DOHH2 (cell line): ENCODE data around the gene TERT.
A peak's percentile ranks its signal among the peaks of the same experiment; 100 is the strongest.

Experiments
- H3F3A ChIP-seq: fragments of 200-600 bp; sonication (generic), shearing (Covaris generic); 2 replicates; pipeline ENCODE4 v1.6.0; 2016; ENCODE audit warnings: antibody characterized with exemption, mild to moderate bottlenecking; ENCODE audit not compliant: control insufficient read depth, insufficient read depth
- H3K27ac ChIP-seq: fragments of 200-600 bp; sonication (generic); 2 replicates; pipeline ENCODE4 v1.5.1; 2014; ENCODE audit warnings: low read depth, mild to moderate bottlenecking, low read length, moderate library complexity
- H3K27me3 ChIP-seq: fragments of 200-600 bp; sonication (generic); 2 replicates; pipeline ENCODE4 v1.6.1; 2014; ENCODE audit warnings: mild to moderate bottlenecking, low read length, mixed read lengths; ENCODE audit not compliant: control insufficient read depth
- H3K36me3 ChIP-seq: fragments of 200-600 bp; sonication (generic); 2 replicates; pipeline ENCODE4 v1.6.1; 2014; ENCODE audit warnings: mild to moderate bottlenecking, low read length, moderate library complexity, mixed read lengths; ENCODE audit not compliant: control insufficient read depth
- H3K4me1 ChIP-seq: fragments of 200-600 bp; sonication (generic); 2 replicates; pipeline ENCODE4 v1.6.1; 2014; ENCODE audit warnings: mild to moderate bottlenecking, low read length, mixed read lengths; ENCODE audit not compliant: control insufficient read depth
- H3K4me2 ChIP-seq: fragments of 200-600 bp; sonication (generic); 2 replicates; pipeline ENCODE4 v1.6.0; 2014; ENCODE audit warnings: mild to moderate bottlenecking, low read length, moderate library complexity
- H3K4me3 ChIP-seq: fragments of 200-600 bp; sonication (generic); 2 replicates; pipeline ENCODE4 v1.5.1; 2014; ENCODE audit warnings: mild to moderate bottlenecking, low read length, mixed read lengths
- H3K79me2 ChIP-seq: fragments of 200-600 bp; sonication (generic); 2 replicates; pipeline ENCODE4 v1.6.1; 2014; ENCODE audit warnings: mild to moderate bottlenecking, low read length, mixed read lengths; ENCODE audit not compliant: control insufficient read depth
- H3K9me2 ChIP-seq: fragments of 200-600 bp; sonication (generic); replicated peaks from 2 replicates; pipeline ENCODE4 v1.6.1; 2014; ENCODE audit warnings: mild to moderate bottlenecking, low read length, mixed read lengths; ENCODE audit not compliant: control insufficient read depth
- H3K9me3 ChIP-seq: fragments of 200-600 bp; sonication (generic); 2 replicates; pipeline ENCODE4 v1.6.1; 2014; ENCODE audit warnings: antibody characterized with exemption, low read length, mixed read lengths; ENCODE audit not compliant: control insufficient read depth, insufficient read depth
- H4K20me1 ChIP-seq: fragments of 200-600 bp; sonication (generic); 2 replicates; pipeline ENCODE4 v1.6.0; 2014; ENCODE audit warnings: low read depth, mild to moderate bottlenecking, antibody characterized with exemption, low read length, moderate library complexity; ENCODE audit not compliant: control insufficient read depth, insufficient read depth
- EZH2phosphoT487 ChIP-seq: fragments of 200-600 bp; sonication (generic); IDR thresholded peaks from 2 replicates; pipeline ENCODE4 v1.6.1; 2017; ENCODE audit warnings: borderline replicate concordance, mild to moderate bottlenecking, antibody characterized with exemption, low read length, moderate library complexity, mixed read lengths
- TF ChIP-seq, protein P1 (sequence below): fragments of 200-600 bp; sonication (generic); IDR thresholded peaks from one replicate; pipeline ENCODE4 v1.5.1; 2014; ENCODE audit warnings: antibody characterized with exemption, mild to moderate bottlenecking, low read depth, low read length; ENCODE audit not compliant: poor library complexity, severe bottlenecking

TERT gene

DNA sequence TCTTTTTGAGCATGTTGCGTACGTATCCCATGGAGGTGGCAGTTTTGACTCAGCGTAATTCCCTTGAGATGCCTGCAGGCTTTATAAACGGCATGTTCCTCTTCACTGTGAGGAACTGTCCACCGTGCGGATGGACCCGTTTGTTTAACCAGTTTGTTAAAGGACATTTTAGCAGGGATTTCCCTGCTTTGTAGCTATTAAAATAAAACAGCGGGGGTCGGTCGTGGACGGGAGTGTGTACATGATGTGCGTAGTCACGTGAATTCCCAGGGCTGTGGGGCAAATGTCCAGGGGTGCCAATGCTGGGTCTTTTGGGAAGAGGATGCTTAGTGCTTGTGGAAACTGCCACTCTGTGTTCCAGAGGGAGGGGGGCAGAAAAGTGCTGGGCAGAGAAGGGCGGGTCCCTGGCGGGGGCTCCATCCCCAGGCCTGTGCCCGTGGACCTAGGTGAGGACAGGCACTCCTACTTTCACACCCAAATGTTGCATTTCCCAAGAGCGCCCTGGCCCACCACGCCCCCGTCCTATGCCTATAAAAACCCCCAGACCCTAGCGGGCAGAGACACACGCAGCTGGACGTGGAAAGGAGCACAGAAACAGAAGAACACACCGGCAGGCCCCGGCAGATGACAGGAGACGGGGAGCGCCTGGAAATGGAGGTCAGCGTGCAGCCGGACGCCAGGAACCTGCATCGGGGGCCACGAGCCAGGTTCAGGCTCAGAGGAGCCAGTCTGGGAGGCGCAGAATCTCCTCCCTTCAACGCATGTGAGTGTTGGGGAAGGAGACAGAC is 4.0 kb upstream of the TERT start:
- peaks cover 4% of the 10 kb centered on the region; the same call in 1 of the 2 replicates for H3K9me3 ChIP-seq
- H4K20me1 ChIP-seq: no peaks in the 10 kb centered on the region
- no peaks in the 10 kb centered on the region for H3K27me3 ChIP-seq
- H3K9me2 ChIP-seq: no peaks in the 10 kb centered on the region
- TF ChIP-seq, protein P1, sequence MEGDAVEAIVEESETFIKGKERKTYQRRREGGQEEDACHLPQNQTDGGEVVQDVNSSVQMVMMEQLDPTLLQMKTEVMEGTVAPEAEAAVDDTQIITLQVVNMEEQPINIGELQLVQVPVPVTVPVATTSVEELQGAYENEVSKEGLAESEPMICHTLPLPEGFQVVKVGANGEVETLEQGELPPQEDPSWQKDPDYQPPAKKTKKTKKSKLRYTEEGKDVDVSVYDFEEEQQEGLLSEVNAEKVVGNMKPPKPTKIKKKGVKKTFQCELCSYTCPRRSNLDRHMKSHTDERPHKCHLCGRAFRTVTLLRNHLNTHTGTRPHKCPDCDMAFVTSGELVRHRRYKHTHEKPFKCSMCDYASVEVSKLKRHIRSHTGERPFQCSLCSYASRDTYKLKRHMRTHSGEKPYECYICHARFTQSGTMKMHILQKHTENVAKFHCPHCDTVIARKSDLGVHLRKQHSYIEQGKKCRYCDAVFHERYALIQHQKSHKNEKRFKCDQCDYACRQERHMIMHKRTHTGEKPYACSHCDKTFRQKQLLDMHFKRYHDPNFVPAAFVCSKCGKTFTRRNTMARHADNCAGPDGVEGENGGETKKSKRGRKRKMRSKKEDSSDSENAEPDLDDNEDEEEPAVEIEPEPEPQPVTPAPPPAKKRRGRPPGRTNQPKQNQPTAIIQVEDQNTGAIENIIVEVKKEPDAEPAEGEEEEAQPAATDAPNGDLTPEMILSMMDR: no peak
- no peak for TF ChIP-seq EZH2phosphoT487
- H3F3A ChIP-seq: peaks cover 20% of the 10 kb centered on the region
- no peak overlapping the region for H3K27ac ChIP-seq
- H3K79me2 ChIP-seq: peaks cover 27% of the 10 kb centered on the region
- H3K36me3 ChIP-seq: peaks cover 21% of the 10 kb centered on the region
- no peak overlapping the region for H3K4me3 ChIP-seq
- peaks cover 70% of the 10 kb centered on the region for H3K4me1 ChIP-seq
- peak overlapping the region; percentile 16; the same call in 1 of the 2 replicates for H3K4me2 ChIP-seq

DNA sequence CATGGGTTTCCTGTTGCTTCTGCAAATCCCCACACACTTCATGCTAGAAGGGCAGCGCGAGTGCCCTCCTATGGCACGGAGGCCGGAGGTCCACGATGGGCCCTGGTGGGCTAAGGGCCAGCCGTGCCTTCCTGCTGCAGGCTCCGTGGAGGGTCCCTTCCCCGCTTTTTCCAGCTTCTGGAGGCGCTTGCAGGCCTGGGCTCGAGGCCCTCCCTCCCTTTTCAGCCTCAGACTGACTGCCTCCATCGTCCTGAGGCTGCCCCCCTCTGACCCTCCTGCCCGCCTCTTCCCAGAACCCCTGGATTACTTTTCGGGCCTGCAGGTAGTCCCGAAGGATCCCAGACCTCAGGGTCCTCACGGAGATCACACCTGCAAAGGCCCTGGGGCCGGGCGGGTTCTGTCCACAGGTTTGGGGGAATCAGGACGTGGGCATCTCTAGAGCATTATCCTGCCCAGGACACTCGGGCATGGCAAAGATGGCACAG is 3.2 kb upstream of the TERT start:
- Histone ChIP-seq H3K4me2 (no peak overlapping the region), H3K9me2 (no peaks in the 10 kb centered on the region), H3K27ac (no peak overlapping the region)

DNA sequence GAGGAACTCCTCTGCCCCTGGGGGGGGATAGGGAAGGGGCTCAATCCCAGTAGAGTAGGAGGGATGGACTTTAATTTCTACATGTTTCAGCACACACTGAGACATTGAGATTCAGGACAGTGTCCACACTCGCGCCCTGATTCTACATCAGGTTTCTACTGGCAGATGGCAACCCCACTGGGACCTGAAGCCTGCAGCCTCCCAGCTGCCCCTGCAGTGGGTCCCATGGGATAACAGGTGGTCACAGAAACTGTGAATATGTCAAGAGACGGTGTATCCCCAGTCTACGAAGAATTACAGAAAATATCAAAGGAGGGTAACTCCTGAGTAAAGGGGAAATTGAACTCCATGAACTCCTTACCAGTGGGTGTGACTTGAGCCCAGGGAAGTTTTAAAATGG is 2.4 kb upstream of the TERT start:
- peak overlapping the region; percentile 90 for H3K4me2 ChIP-seq

More for the DNA sequence above, 3.2 kb upstream of the TERT start:
- H3K4me1 ChIP-seq: peaks cover 70% of the 10 kb centered on the region
- H3K27me3 ChIP-seq: no peaks in the 10 kb centered on the region
- peaks cover 27% of the 10 kb centered on the region for H3K36me3 ChIP-seq
- peaks cover 15% of the 10 kb centered on the region for H3F3A ChIP-seq
- no peak overlapping the region for H3K4me3 ChIP-seq
- TF ChIP-seq EZH2phosphoT487: no peak
- TF ChIP-seq, protein P1: no peak
- H4K20me1 ChIP-seq: no peaks in the 10 kb centered on the region
- peaks cover 35% of the 10 kb centered on the region for H3K79me2 ChIP-seq
- peaks cover under 1% of the 10 kb centered on the region; the same call in 1 of the 2 replicates for H3K9me3 ChIP-seq

More for the DNA sequence above, 2.4 kb upstream of the TERT start:
- Histone ChIP-seq H3K9me3 (no peaks in the 10 kb centered on the region), H3K36me3 (peaks cover 33% of the 10 kb centered on the region), H3K27me3 (no peaks in the 10 kb centered on the region), H4K20me1 (no peaks in the 10 kb centered on the region), H3F3A (peaks cover 15% of the 10 kb centered on the region), H3K79me2 (peaks cover 43% of the 10 kb centered on the region), H3K27ac (peak overlapping the region; percentile 64), H3K9me2 (no peaks in the 10 kb centered on the region), H3K4me1 (peaks cover 77% of the 10 kb centered on the region), H3K4me3 (peak overlapping the region; percentile 90)
- TF ChIP-seq, protein P1: no peak
- TF ChIP-seq EZH2phosphoT487: no peak
